ENCODE data around the gene SYNM.

The SYNM gene

DNA sequence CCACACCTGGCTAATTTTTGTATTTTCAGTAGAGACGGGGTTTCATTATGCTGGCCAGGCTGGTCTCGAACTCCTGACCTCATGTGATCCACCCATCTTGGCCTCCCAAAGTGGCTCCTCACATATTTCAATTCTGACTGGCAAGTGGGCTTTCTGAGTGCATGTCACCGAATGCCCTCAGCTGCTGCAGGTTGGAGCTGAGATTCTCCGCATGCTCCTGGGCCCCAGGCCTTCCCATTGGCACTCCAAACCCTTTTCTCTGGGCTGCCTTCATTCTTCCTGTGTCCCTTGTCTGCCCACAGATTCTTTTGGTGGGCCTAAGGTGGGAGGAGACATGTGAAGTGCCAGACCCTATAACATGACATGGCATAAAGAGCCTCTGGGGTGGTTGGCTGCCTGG, 67.3 kb downstream of the SYNM start:
- DNase-seq: no peak

DNA sequence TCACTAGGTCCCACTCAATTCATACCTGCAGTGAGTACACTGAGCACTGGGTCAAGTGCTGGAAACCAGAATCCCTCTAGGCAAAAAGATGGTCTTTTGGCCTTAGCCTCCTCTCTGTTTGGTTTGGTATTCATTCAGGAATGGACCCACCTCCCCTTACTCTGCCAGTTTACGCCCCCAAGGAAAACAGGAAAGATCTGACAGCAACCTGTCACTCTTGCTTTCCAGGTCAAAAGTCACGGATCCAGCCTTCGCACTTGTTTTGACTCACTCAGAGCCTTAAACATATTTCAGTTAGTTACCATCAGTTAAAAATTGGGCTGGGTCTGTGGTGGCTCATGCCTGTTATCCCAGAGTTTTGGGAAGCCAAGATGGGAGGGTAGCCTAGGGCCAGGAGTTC, 68.1 kb downstream of the SYNM start:
- DNase-seq: no peak

- no peak for DNase-seq
These were observed 69.9 kb downstream of the SYNM start for GRCh38 chr15:99174567-99175395.

DNA sequence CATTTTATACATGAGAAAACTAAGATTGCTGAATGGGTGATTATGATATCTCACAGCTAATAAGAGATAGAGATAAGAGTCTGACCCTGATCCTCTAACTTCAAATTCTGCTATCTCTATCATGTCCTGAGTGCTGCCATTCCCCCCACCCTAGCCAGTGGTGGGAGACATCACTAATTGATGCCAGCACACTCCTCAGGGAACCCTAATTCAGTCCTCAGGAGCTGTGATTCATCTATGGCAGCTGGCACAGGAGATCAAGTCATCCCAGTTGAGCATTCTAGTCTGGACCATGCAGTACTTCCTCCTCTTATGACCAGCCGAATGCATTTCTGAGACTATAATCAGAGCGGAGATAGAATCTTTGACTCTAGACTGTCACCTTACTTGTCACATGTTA, 71.9 kb downstream of the SYNM start:
- no peak for DNase-seq

DNA sequence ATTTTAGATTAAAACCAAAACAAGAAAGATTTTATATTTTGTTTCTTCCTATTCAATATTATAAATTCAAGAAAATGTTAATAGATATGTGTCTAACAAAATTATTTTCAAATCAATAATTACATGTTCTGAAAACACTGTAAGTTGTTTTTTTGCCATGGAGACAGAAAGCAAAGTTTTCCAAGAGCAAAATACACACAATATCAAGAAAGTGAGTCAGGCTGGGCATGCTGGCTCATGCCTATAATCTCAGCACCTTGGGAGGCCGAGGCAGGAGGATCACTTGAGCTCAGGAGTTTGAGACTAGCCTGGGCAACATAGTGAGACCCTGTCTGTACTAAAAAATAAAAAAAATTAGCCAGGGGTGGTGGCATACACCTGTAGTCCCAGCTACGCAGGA, 72.8 kb downstream of the SYNM start:
- DNase-seq: no peak

- DNase-seq: no peak
These were observed 75.4 kb downstream of the SYNM start for GRCh38 chr15:99180086-99180963.

DNA sequence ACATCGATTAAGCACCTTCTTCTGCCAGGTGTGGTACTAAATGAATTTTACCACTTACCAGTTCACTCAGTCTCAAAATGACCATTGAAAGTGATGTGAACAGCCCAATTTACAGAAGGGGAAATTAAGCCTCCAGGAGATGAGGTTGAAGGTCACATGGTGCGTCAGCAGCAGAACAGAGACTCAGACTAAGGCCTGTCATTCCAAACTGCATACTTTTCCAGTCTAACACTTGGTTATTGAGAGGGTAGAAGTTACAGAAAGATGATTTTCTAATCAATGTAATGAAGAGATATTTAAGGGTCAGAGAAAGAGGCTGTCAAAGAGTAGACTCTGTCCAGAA, 76.1 kb downstream of the SYNM start:
- DNase-seq: no peak

DNA sequence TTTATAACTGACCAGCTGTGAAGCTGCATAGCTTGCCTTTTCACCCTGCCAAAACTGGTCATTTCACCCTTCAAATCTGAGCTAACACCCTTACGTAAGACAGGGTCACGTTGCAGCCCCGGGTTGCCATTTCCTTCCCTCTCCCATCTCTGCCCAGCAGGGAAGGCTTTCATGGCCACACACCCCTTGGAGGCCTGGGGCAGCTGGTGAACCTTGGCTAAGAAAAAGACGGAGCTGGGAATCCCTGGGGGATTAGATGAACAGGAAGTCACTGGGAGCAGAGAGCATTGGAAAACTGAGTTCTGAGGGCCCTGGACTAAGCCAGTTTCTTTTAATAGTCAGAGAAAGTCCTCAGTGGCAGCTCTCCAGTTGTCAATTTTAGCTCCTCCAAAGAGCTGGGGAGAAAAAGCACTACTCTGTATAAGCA, 76.7 kb downstream of the SYNM start:
- DNase-seq: no peak

DNA sequence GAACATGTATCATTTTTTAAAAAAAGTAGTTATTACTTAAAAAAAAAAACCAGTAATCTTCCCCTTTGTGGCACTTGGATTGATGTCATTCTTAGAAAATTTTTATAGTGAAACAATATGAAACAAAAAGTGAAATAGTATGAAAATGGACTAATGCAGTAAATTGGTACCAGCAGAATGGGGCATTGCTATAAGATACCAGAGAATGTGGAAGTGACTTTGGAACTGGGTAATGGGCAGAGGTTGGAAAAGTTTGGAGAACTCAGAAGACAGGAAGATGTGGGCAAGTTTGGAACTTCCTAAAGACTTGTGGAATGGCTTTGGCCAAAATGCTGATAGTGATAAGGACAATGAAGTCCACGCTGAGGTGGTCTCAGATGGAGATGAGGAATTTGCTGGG, 77.9 kb downstream of the SYNM start:
- no peak for DNase-seq

Data from CD4-positive, alpha-beta T cell treated with Interleukin-17A for 4 hours (primary cell).